ENCODE results near the gene GCA. TPM values are rescaled to one million over a fixed set of nuclear protein-coding genes. Genes with fewer than 3 reads are reported as not detected.
A peak's percentile ranks its signal among the peaks of the same experiment; 100 is the strongest.

The GCA gene
- total RNA-seq, 1 donor from 2014 or later = 8.7 TPM

DNA sequence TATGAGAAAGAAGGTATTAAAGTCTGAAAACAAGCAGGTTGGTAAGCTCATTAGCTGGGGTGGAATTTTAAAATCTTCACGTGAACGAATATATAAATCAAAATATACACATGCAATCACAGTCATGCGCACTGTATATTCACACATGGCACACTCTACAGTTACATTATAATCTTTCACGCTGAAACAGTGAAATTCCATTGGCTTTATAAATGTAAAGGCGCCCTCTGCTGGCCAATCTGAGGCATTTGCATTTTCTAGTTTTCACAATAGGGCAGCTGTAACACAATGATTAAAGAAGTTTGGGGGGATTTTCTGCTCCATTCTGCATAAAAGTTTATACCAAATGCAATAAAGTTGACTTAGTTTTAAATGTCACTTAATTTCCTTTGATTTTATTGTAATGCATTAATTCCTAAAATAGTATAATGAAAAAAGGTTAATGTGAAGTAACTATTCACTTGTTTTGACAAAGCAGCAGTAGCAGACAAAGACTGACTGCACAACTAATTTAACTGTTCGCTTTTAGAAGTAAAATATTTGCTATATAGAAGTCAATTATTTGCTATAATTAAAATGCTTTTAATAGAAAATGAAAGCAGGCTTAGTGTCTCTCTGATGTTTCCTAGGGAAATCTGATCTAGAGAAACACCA lies 42.7 kb upstream of the GCA start:
- TF ChIP-seq, protein P1, sequence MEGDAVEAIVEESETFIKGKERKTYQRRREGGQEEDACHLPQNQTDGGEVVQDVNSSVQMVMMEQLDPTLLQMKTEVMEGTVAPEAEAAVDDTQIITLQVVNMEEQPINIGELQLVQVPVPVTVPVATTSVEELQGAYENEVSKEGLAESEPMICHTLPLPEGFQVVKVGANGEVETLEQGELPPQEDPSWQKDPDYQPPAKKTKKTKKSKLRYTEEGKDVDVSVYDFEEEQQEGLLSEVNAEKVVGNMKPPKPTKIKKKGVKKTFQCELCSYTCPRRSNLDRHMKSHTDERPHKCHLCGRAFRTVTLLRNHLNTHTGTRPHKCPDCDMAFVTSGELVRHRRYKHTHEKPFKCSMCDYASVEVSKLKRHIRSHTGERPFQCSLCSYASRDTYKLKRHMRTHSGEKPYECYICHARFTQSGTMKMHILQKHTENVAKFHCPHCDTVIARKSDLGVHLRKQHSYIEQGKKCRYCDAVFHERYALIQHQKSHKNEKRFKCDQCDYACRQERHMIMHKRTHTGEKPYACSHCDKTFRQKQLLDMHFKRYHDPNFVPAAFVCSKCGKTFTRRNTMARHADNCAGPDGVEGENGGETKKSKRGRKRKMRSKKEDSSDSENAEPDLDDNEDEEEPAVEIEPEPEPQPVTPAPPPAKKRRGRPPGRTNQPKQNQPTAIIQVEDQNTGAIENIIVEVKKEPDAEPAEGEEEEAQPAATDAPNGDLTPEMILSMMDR (IDR thresholded peaks at IDR 0.05; ENCODE audit: insufficient read depth, low read length, severe bottlenecking) = peak; percentile 62
- DNase-seq (ENCODE audit: low read depth) (peak; percentile 52), FAIRE-seq (no peak)
- Histone ChIP-seq H3K36me3 (ENCODE audit: control insufficient read depth, insufficient read depth, low read length) (no peaks in the 10 kb centered on the region), H3K27me3 (ENCODE audit: control insufficient read depth, insufficient read depth, low read length) (no peaks in the 10 kb centered on the region), H3K4me3 (ENCODE audit: low read depth, low read length) (no peak overlapping the region)

DNA sequence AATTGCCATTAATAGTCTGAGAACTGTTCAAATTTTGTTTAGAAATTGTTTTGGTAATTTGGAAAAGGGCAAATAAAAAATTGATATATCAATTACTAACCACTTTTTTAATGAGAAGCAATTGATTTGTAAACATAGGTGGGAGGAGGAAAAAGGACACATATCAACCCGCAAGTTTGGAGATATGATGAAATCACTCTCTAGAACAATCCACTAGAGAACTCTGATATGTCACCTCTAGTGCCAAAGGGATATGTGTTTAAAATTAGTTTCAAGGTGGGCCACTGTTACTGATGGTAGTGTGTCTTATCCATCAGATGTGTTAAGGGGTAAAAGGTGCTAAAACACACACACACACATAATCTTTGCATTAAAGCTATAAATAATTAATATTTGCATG lies 42.1 kb upstream of the GCA start:
- Histone ChIP-seq H3K27me3 (ENCODE audit: control insufficient read depth, insufficient read depth, low read length) (no peaks in the 10 kb centered on the region), H3K36me3 (ENCODE audit: control insufficient read depth, insufficient read depth, low read length) (no peaks in the 10 kb centered on the region), H3K4me3 (ENCODE audit: low read depth, low read length) (no peak overlapping the region)
- DNase-seq (ENCODE audit: low read depth) (no peak), FAIRE-seq (no peak)
- TF ChIP-seq, protein P1 (IDR thresholded peaks at IDR 0.05; ENCODE audit: insufficient read depth, low read length, severe bottlenecking) = no peak

DNA sequence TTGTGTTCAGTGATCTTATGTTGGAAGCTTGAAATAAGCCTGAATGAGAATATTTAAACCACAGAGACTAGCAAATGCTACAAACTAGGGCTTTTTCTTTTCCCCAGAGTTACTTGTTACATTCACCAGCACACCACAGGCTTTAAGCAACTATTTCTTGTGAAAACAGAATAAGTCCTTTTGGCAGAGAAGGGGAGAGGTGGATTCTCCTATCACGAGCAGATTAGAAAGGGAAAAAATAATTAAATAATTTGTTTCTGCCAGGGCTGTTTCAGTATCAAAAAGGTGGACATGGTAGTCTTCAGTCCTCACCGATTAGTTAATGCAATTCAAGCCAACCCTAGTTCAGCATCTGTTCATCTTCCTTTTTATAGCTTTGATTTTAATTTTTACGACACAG lies 38.0 kb upstream of the GCA start:
- Histone ChIP-seq H3K36me3 (ENCODE audit: control insufficient read depth, insufficient read depth, low read length) (no peaks in the 10 kb centered on the region), H3K4me3 (ENCODE audit: low read depth, low read length) (no peak overlapping the region), H3K27me3 (ENCODE audit: control insufficient read depth, insufficient read depth, low read length) (no peaks in the 10 kb centered on the region)
- TF ChIP-seq, protein P1 (IDR thresholded peaks at IDR 0.05; ENCODE audit: insufficient read depth, low read length, severe bottlenecking) = no peak
- FAIRE-seq (no peak), DNase-seq (ENCODE audit: low read depth) (no peak)

DNA sequence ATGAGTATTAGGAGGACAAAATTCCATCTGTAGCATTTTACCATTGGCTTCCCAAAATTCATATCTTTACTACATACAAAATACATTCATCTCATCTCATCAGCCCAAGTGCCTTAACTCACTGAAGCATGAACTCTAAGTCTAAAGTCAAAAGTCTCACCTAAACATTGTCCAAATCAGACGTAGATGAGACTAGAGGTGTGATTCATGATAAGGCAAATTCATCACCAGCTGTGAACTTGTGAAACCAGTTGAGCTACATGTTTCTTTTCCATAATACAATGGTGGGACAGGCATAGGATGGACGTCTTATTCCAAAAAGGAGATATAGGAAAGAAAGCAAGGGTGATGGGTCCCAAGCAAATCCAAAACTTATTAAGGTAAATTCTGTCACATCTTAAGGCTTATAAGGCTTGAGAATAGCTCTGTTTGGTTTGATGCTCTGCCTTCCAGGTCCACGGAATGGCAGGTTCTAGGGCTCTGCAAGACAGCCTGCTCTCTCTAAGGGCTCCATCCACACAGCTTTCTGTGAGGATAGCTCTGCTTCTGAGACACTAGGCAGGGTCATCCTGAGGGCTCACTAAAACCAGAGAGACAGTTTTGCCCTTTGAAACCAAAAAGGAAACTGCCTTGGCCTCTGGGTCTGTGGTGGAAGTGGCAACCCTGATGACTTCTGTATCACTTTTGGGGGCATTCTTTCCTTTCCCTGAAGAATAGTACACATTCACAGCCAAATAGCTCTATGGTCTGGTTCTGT lies 35.0 kb upstream of the GCA start:
- no peak for FAIRE-seq
- TF ChIP-seq, protein P1 (IDR thresholded peaks at IDR 0.05; ENCODE audit: insufficient read depth, low read length, severe bottlenecking) = no peak

DNA sequence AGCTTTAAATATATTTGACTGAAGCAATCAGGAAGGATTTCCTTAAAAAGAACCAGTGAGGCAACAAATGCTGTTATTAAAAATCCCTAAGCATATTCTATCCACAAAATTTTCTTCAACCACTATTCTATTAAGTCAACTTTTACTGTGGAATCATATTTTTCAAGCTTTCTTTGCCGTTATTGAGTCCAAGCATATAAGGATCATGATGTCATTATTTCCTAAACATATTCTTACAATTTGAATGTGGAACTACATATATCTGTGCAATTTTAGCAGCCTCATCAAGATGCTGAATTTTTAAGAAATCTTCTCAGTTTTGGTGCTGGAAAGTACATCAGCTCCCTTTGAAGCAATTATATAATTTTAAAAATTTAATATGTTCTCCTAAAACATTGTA lies 31.1 kb upstream of the GCA start:
- DNase-seq (ENCODE audit: low read depth) (no peak), FAIRE-seq (no peak)
- H3K36me3 ChIP-seq (ENCODE audit: control insufficient read depth, insufficient read depth, low read length) = no peaks in the 10 kb centered on the region
- H3K27me3 ChIP-seq (ENCODE audit: control insufficient read depth, insufficient read depth, low read length) = no peaks in the 10 kb centered on the region
- H3K4me3 ChIP-seq (ENCODE audit: low read depth, low read length) = no peak overlapping the region
- TF ChIP-seq, protein P1 (IDR thresholded peaks at IDR 0.05; ENCODE audit: insufficient read depth, low read length, severe bottlenecking) = no peak

More for the DNA sequence above, 35.0 kb upstream of the GCA start:
- Histone ChIP-seq H3K27me3 (ENCODE audit: control insufficient read depth, insufficient read depth, low read length) (no peaks in the 10 kb centered on the region), H3K36me3 (ENCODE audit: control insufficient read depth, insufficient read depth, low read length) (no peaks in the 10 kb centered on the region), H3K4me3 (ENCODE audit: low read depth, low read length) (no peak overlapping the region)
- peak; percentile 88 for DNase-seq (ENCODE audit: low read depth)
